Common myeloid progenitor, CD34-positive (primary cell): Measurements from ENCODE around the gene ALK.
A peak's percentile ranks its signal among the peaks of the same experiment; 100 is the strongest.

Experiments
- CTCF ChIA-PET: fragments of 350-600 bp; sonication (Branson Sonifier 250); formaldehyde crosslinking; loops from one replicate; lab custom pipeline; 2021; ENCODE audit warnings: antibody characterized with exemption; lab: Charles Lee
- POLR2A ChIA-PET: fragments of 350-600 bp; sonication (Branson Sonifier 250); formaldehyde crosslinking; loops from one replicate; lab custom pipeline; 2021; ENCODE audit warnings: antibody characterized with exemption; lab: Charles Lee
- DNase-seq, 3 donors: peaks; one replicate each; pipeline versions ENCODE4 v3.0.0 to v3.0.0-alpha.2; 2013
- H3K27ac ChIP-seq, 2 experiments: 1 replicate in 1 of 2; 2 replicates in 1 of 2; pipeline ENCODE4 v1.7.0; 2013; ENCODE audit warnings: inconsistent platforms in 2 of 2, low read length in 2 of 2, mild to moderate bottlenecking in 2 of 2, low read depth in 1 of 2, moderate library complexity in 1 of 2; ENCODE audit not compliant: severe bottlenecking in 2 of 2, insufficient read depth in 1 of 2, poor library complexity in 1 of 2
- H3K27me3 ChIP-seq, 5 experiments: replicated peaks in 2 of 5; 1 replicate in 3 of 5; 2 replicates in 2 of 5; pipeline versions ENCODE4 v1.6.1 to v1.7.0; 2013; ENCODE audit warnings: low read length in 4 of 5, mild to moderate bottlenecking in 2 of 5, moderate library complexity in 2 of 5, inconsistent platforms in 1 of 5; ENCODE audit not compliant: insufficient read depth in 5 of 5, control insufficient read depth in 4 of 5
- H3K36me3 ChIP-seq, 4 experiments: 1 replicate in 2 of 4; 2 replicates in 2 of 4; pipeline versions ENCODE4 v1.6.1 to v1.7.0; 2013; ENCODE audit warnings: low read length in 3 of 4, control low read depth in 1 of 4, mild to moderate bottlenecking in 1 of 4; ENCODE audit not compliant: control insufficient read depth in 4 of 4, insufficient read depth in 4 of 4
- H3K4me1 ChIP-seq, 4 experiments: 1 replicate in 3 of 4; 2 replicates in 1 of 4; pipeline versions ENCODE4 v1.6.1 to v1.7.1; 2013; ENCODE audit warnings: low read length in 3 of 4, mild to moderate bottlenecking in 3 of 4, control low read depth in 1 of 4, inconsistent platforms in 1 of 4, moderate library complexity in 1 of 4; ENCODE audit not compliant: control insufficient read depth in 4 of 4, insufficient read depth in 4 of 4; ENCODE audit errors: control extremely low read depth in 1 of 4
- H3K4me3 ChIP-seq, 7 experiments: 1 replicate in 4 of 7; 2 replicates in 3 of 7; pipeline versions ENCODE4 v1.5.1 to v1.7.0; 2013; ENCODE audit warnings: mild to moderate bottlenecking in 7 of 7, low read length in 6 of 7, moderate library complexity in 6 of 7, inconsistent platforms in 2 of 7, low read depth in 2 of 7, control low read depth in 1 of 7; ENCODE audit not compliant: insufficient read depth in 4 of 7, control insufficient read depth in 1 of 7; ENCODE audit errors: extremely low read depth in 1 of 7
- H3K9me3 ChIP-seq, 5 experiments: 1 replicate in 4 of 5; 2 replicates in 1 of 5; pipeline versions ENCODE4 v1.6.1 to v1.7.1; 2013; ENCODE audit warnings: low read length in 4 of 5, mild to moderate bottlenecking in 2 of 5, inconsistent platforms in 1 of 5, low read depth in 1 of 5, moderate library complexity in 1 of 5; ENCODE audit not compliant: control insufficient read depth in 4 of 5, insufficient read depth in 2 of 5; ENCODE audit errors: control extremely low read depth in 1 of 5
- WGBS: methylation state at CpG from one replicate; pipeline ENCODE4 v1.1.5; 2013; ENCODE audit not compliant: insufficient coverage; 5-methylcytosine and 5-hydroxymethylcytosine counted together

ALK gene

GRCh38 chr2:29612568-29612967 lies 308.8 kb downstream of the ALK start:
- no peak for DNase-seq
- Histone ChIP-seq H3K27ac (no peak overlapping the region), H3K4me3 (no peak overlapping the region), H3K36me3 (no peaks in the 10 kb centered on the region), H3K9me3 (peaks cover 0 to 5% (median 0%) of the 10 kb centered on the region in 5 experiments), H3K27me3 (no peaks in the 10 kb centered on the region), H3K4me1 (peaks cover 0 to 1% (median under 1%) of the 10 kb centered on the region in 4 experiments)
- no CpG with 5 or more reads among the region's 4 CpGs for WGBS
- ChIA-PET POLR2A (no interaction called here), CTCF (interaction anchor here (1.1 kb wide), 1 partner anchor 12 kb away, joined by 3 read pairs; no protein-coding TSS in a partner anchor)

- WGBS: 93% methylated on average over 3 of the region's 5 CpGs
- H3K4me1 ChIP-seq: peaks cover 0 to 8% (median 7%) of the 10 kb centered on the region in 4 experiments
- ChIA-PET POLR2A (no interaction called here), CTCF (no interaction called here)
- no peaks in the 10 kb centered on the region for H3K36me3 ChIP-seq
- no peak overlapping the region for H3K4me3 ChIP-seq
- H3K27me3 ChIP-seq: no peaks in the 10 kb centered on the region
- H3K9me3 ChIP-seq: peaks cover 0 to 5% (median 0%) of the 10 kb centered on the region in 5 experiments
- no peak for DNase-seq
- no peak overlapping the region for H3K27ac ChIP-seq
Observed at GRCh38 chr2:29611850-29612249, 309.5 kb downstream of the ALK start.

DNA sequence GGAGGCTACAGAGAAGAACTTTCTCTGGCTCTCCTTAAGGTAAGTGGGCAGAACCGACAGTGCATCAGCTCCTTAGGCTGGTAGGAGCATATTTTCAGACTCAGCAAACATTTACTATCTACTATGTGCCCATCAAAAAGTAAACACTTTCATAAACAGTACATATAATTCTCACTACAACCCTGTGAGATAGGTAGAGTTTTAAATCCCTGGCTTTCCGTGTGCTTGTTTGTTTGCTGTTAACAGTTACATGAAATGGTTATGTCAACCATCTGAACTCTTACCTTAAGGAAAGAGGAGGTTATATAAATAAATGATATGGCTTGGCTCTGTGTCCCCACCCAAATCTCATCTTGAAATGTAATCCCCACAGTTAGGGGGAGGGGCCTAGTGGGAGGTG lies 310.1 kb downstream of the ALK start:
- 100% methylated on average over 1 of the region's 2 CpGs for WGBS
- Histone ChIP-seq H3K9me3 (peaks cover 0 to 5% (median 0%) of the 10 kb centered on the region in 5 experiments), H3K36me3 (no peaks in the 10 kb centered on the region), H3K27ac (no peak overlapping the region), H3K4me1 (peaks cover 0 to 14% (median 13%) of the 10 kb centered on the region in 4 experiments), H3K4me3 (no peak overlapping the region), H3K27me3 (no peaks in the 10 kb centered on the region)
- DNase-seq: no peak
- ChIA-PET CTCF (no interaction called here), POLR2A (no interaction called here)

GRCh38 chr2:29610569-29610968 lies 310.8 kb downstream of the ALK start:
- Histone ChIP-seq H3K36me3 (no peaks in the 10 kb centered on the region), H3K27me3 (no peaks in the 10 kb centered on the region), H3K4me3 (no peak overlapping the region), H3K9me3 (peaks cover 0 to 5% (median 0%) of the 10 kb centered on the region in 5 experiments), H3K27ac (no peak overlapping the region), H3K4me1 (peaks cover 0 to 21% (median 18%) of the 10 kb centered on the region in 4 experiments)
- 100% methylated on average over 1 of the region's 3 CpGs for WGBS
- POLR2A ChIA-PET: no interaction called here
- no peak for DNase-seq
- CTCF ChIA-PET: no interaction called here

DNA sequence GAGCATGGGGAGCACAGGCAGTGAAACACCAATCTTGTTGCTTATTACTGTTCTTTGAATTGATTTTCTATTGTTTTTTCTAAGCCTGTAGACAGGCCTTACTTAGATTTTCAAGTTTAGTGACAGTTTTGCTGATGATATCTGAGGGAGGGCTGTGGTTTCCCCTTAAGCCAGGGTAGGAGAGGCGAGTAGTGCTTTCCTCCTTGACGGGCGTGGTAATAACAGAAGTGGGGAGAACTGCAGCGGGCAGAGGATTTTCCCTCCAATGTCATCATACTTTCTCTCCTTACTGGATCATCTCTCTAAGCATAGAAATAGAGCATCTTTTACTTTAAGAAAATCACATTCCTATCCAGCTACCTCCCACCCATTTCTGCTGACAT lies 314.4 kb downstream of the ALK start:
- ChIA-PET POLR2A (no interaction called here), CTCF (no interaction called here)
- no peaks in the 10 kb centered on the region for H3K27me3 ChIP-seq
- no CpG with 5 or more reads among the region's 4 CpGs for WGBS
- H3K9me3 ChIP-seq: peaks cover 0 to 5% (median 0%) of the 10 kb centered on the region in 5 experiments
- H3K4me3 ChIP-seq: no peak overlapping the region
- no peak overlapping the region for H3K27ac ChIP-seq
- peak; percentile 5 to 65 (median 64) for DNase-seq
- no peaks in the 10 kb centered on the region for H3K36me3 ChIP-seq
- H3K4me1 ChIP-seq: peaks cover 0 to 24% (median 19%) of the 10 kb centered on the region in 4 experiments

DNA sequence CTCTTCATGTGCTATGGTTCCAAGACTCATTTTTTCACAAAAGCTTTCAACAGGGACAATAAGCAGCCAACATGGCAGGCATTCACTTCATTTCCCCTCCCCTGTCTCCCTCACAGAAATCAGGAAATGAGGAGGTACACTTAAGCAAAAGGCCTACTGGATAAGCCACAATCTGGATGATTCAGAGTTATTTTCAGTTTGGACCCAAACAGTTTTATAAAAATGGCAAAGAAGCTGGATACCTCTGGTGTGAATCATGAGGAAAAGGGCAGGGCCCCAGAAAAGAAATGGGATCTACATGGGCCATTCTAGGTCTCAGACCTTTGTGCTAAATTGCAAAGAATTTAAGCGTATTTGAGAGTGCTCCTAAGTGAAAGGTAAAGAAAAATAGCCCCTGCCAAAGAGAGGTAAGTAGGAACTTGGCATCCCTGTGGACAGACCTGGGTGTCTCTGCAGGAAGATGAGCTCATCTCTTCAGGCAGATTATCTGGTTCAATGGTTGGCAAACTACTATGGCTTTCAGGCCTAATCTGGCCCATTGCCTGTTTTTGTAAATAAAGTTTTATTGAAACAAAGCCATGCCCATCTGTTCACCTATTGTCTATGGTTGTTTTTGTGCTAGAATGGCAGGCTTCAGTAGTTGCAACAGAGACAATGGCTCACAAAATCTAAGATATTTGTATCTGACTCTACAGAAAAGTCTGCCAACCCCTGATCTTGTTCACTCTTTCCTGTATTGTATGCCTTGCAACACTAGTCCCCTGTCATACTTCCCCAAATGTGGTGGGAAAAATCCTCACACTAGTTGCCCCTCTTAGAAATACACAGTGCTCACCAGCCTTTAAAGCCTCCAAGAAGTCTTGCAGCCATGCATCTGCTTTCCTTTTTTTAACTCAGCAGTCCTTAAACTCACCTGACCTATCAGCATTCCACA lies 315.0 kb downstream of the ALK start:
- no peak overlapping the region for H3K27ac ChIP-seq

GRCh38 chr2:29603341-29603740 lies 318.0 kb downstream of the ALK start:
- H3K9me3 ChIP-seq: no peaks in the 10 kb centered on the region
- no peaks in the 10 kb centered on the region for H3K27me3 ChIP-seq
- peaks cover 0 to 24% (median 19%) of the 10 kb centered on the region in 4 experiments for H3K4me1 ChIP-seq
- no peaks in the 10 kb centered on the region for H3K36me3 ChIP-seq
- H3K27ac ChIP-seq: no peak overlapping the region
- DNase-seq: no peak
- WGBS: no CpG with 5 or more reads among the region's 1 CpG
- ChIA-PET POLR2A (no interaction called here), CTCF (interaction anchor here (1.0 kb wide), 1 partner anchor 9 kb away, joined by 3 read pairs; no protein-coding TSS in a partner anchor)
- H3K4me3 ChIP-seq: no peak overlapping the region

More for the DNA sequence above, 315.0 kb downstream of the ALK start:
- ChIA-PET POLR2A (no interaction called here), CTCF (no interaction called here)
- Histone ChIP-seq H3K36me3 (no peaks in the 10 kb centered on the region), H3K27me3 (no peaks in the 10 kb centered on the region), H3K4me3 (no peak overlapping the region), H3K9me3 (peaks cover 0 to under 1% (median 0%) of the 10 kb centered on the region in 5 experiments), H3K4me1 (peaks cover 0 to 24% (median 19%) of the 10 kb centered on the region in 4 experiments)
- WGBS: 90% methylated on average over 1 of the region's 1 CpG
- DNase-seq: peak; percentile 11 to 63 (median 60)
